ENCODE data around the gene ITGB6.

DNA sequence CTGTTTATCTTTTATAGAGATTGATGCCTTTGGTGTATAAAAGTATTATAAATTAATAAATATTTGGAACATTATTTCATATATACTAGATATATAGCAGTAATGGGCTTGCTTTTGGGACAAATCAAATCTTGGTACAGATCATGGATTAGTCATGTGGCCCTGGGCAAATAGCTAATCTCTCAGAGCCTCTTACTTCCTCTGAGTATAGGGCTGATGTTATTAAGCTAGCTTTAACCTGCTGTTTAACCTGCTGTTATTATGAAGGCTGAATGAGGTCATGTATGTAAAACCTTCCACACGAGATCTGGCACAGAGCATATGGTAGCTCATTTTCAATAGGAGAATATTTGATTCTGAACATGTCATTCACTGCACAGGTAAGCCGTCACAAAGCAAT, 5.7 kb downstream of the ITGB6 start:
- TF ChIP-seq EZH2 (IDR thresholded peaks at IDR 0.05; ENCODE audit: low read length, missing control alignments) (no peak), CTCF (conservative IDR thresholded peaks at IDR 0.05 in 1 of 2, IDR thresholded peaks at IDR 0.05 in 1 of 2; ENCODE audit: low read depth in 1 of 2, low read length in 2 of 2) (no peak)
